ENCODE data around the gene RETN.

The RETN gene, protein sequence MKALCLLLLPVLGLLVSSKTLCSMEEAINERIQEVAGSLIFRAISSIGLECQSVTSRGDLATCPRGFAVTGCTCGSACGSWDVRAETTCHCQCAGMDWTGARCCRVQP

DNA sequence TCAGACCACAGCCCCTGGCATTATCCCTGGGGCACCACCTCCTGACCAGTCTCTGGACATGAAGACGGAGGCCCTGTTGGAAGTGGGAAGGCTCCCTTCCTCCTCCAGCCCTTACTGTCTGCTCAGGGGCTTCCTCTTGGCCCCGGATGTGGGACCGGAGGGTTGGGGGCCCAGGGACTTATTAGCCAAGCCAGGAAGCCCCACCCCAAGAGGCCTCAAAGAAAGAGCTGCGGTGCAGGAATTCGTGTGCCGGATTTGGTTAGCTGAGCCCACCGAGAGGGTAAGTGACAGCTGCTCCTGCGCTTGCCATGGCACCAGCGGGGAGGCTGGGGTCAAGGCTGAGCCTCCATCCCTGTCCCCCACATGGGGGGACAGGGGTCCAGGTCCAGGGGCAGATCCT is at the start of gene RETN:
Gene RETN (plus strand): TSS at position 208 of the 400 bp plus-strand sequence. CDS start 278 bp downstream, outside the sequence.
- no peak for TF ChIP-seq MYC (IDR thresholded peaks at IDR 0.05; ENCODE audit: low read depth, low read length)
- TF ChIP-seq POLR2A (IDR thresholded peaks at IDR 0.05; ENCODE audit: extremely low read depth, insufficient read length) = peak; percentile 68
- TF ChIP-seq, protein P1, sequence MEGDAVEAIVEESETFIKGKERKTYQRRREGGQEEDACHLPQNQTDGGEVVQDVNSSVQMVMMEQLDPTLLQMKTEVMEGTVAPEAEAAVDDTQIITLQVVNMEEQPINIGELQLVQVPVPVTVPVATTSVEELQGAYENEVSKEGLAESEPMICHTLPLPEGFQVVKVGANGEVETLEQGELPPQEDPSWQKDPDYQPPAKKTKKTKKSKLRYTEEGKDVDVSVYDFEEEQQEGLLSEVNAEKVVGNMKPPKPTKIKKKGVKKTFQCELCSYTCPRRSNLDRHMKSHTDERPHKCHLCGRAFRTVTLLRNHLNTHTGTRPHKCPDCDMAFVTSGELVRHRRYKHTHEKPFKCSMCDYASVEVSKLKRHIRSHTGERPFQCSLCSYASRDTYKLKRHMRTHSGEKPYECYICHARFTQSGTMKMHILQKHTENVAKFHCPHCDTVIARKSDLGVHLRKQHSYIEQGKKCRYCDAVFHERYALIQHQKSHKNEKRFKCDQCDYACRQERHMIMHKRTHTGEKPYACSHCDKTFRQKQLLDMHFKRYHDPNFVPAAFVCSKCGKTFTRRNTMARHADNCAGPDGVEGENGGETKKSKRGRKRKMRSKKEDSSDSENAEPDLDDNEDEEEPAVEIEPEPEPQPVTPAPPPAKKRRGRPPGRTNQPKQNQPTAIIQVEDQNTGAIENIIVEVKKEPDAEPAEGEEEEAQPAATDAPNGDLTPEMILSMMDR (IDR thresholded peaks at IDR 0.05; ENCODE audit: low read depth, low read length) = no peak
- TF ChIP-seq, protein P2, sequence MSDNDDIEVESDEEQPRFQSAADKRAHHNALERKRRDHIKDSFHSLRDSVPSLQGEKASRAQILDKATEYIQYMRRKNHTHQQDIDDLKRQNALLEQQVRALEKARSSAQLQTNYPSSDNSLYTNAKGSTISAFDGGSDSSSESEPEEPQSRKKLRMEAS (IDR thresholded peaks at IDR 0.05; ENCODE audit: low read depth, low read length) = no peak
- peak within 1 kb of the TSS; percentile 77 for H3K4me3 ChIP-seq (ENCODE audit: low read depth, low read length)
- peak; percentile 96 for DNase-seq (ENCODE audit: low read depth)

DNA sequence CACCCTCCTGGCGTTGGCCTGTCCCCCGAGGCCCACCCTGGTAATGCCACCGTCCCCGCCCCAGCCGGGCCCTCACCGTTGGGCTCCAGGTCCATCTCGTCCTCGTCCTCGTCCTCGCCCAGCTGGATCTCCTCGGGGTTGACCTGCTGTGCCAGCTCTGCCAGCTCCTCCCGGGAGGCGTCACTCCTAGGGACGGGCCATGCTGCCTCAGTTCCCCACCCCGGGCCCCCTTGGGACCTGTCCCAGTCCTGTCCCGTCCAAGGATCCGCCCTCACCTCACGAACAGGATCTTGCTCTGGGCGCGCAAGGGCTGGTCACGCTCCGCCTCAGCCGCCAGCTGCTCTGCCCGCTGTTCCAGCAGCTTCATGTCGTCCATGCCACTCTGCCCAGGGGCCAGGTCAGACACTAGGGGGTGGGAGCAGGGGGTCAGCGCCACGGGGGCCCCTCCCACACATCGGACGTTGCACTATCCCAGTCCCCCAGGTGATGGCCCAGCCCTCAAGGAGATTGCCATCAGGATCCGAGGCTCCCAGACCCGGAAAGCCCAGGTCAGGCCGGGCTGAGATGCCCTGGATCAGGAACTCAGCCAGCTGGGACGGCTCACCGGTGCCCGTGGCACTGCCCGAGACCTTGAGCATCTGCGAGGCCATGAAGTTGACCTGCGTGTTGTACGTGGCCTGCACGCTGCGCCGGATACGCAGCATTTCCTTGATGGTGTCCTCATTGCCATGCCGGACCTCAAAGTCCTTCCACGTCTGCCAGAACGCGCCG is 49.0 kb upstream of the RETN start:
- H3K4me3 ChIP-seq (ENCODE audit: low read depth, low read length) = no peak overlapping the region
- DNase-seq (ENCODE audit: low read depth) = no peak
- TF ChIP-seq MYC (IDR thresholded peaks at IDR 0.05; ENCODE audit: low read depth, low read length) (no peak), POLR2A (IDR thresholded peaks at IDR 0.05; ENCODE audit: extremely low read depth, insufficient read length) (no peak)
- TF ChIP-seq, protein P2 (IDR thresholded peaks at IDR 0.05; ENCODE audit: low read depth, low read length) = no peak
- TF ChIP-seq, protein P1 (IDR thresholded peaks at IDR 0.05; ENCODE audit: low read depth, low read length) = no peak

DNA sequence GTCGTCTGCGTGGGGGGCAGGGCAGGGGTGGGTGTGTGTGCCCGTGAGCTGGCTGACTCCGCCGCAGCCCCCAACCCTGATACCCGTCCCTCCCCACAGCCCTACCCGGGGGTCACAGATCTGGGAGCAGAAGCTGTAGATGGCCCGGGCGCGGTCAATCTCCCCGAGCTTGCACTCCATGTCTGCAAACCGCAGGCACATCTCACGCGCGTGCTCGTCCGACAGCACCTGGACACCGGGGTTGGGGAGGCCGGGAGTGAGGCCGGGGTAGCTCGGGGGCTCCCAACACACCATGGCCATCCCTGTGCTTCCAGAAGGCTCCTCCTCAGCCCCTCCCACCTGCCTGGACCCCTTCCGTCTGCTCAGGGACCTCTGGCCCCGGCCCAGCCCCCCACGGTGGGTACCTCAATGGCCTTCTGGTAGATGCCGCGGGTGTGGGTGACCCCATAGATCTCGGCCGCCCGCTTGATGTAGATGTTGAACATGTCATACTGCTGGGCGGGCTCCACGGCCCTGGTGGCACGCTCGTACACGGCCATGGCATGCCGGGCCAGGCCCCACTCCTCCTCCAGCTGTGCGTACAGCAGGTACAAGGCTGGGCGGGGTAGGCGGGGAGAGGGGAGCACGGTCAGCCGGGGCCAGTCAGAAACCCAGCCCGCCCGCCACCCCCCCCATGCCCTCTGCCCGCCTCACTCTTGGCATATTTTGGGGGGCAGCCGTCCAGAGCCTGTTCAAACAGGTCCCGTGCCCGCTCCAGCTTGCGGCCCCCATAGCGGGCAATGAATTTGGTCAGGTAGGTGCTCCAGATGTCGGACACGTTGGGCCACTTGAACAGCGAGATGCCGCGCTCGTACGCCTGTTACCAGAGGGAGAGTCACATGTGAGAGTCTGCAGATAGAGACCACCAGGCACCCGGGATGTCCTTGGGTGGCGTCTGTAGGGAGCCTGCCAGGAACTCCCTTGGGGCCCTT is 48.1 kb upstream of the RETN start:
- TF ChIP-seq POLR2A (IDR thresholded peaks at IDR 0.05; ENCODE audit: extremely low read depth, insufficient read length) = no peak
- no peak for DNase-seq (ENCODE audit: low read depth)
- H3K4me3 ChIP-seq (ENCODE audit: low read depth, low read length) = no peak overlapping the region

DNA sequence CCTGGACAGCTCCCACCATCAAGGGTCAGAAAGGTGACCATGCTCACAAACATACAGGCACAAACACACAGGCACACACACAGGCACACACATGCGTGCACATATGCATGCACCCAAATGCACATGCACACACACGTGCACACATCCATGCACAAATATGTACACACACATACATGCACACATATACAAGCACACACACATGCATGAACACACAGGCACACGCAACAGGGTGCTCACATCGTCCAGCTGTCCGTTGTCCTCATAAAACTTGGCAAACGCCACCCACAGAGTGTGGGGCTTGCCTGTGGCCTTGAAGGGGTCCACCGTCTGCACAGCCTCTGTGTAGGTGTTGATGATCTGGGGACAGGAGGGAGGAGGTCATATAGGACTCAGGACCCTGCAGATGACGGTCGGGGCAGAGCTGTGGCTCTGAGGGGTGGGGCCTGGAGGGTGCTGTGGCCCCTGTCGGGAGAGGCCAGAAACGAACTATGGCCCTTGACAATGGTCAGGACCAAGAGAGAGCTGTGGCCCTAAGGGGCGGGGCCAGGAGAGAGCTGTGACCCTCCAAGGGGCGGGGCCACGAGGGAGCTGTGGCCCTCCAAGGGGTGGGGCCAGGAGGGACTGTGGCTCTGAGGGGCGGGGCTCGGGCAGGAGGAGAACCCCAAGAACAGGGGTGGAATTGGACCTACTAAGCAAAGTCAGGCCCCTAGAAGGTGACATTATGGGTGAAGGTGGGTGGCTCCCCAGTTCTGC is 45.7 kb upstream of the RETN start:
- DNase-seq (ENCODE audit: low read depth) = no peak
- no peak overlapping the region for H3K4me3 ChIP-seq (ENCODE audit: low read depth, low read length)
- TF ChIP-seq MYC (IDR thresholded peaks at IDR 0.05; ENCODE audit: low read depth, low read length) (no peak), POLR2A (IDR thresholded peaks at IDR 0.05; ENCODE audit: extremely low read depth, insufficient read length) (no peak)
- TF ChIP-seq, protein P1 (IDR thresholded peaks at IDR 0.05; ENCODE audit: low read depth, low read length) = no peak
- TF ChIP-seq, protein P2 (IDR thresholded peaks at IDR 0.05; ENCODE audit: low read depth, low read length) = no peak

DNA sequence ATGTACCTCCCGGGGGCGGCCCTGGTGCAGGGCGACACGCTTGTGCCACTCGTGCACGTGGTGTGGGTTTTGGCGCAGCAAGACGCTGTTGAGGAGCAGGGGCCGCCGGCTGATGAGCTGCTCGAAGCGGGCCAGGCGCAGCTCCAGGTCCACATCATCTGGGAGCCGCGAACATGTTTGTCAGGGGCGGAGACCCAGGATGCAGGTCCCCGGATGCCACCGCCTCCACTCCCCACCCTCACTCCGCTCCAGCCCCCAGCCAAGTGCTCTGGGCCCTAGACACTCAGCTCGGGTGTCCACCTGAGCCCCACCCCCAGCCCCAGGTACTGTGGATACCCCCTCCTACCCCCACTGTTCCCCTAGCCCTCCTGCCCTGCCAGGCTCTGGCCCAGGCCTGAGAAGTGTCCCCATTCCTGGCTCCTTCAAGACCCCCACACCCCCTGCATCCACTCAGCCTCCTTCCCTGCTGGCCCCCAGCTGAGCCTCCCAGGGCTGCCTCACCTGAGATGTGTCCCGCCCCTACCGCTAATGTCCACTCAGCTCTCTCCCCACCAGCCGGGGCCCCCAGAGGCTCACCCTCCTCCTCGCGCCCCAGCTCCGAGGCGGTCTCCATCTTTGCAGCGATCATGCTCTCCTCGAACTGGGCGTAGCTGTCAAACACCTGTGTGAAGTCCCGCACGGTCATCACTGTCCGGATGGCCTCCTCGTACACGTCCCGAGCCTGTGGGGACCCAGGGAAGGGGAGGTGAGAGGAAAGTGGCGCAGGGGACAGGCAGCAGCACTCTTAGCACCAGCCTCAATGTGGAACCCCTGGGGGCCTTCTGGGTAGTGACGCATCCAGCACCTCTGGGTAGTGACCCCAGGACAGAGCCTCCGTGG is 44.9 kb upstream of the RETN start:
- no peak overlapping the region for H3K4me3 ChIP-seq (ENCODE audit: low read depth, low read length)
- no peak for DNase-seq (ENCODE audit: low read depth)
- TF ChIP-seq, protein P2 (IDR thresholded peaks at IDR 0.05; ENCODE audit: low read depth, low read length) = no peak
- TF ChIP-seq POLR2A (IDR thresholded peaks at IDR 0.05; ENCODE audit: extremely low read depth, insufficient read length) (no peak), MYC (IDR thresholded peaks at IDR 0.05; ENCODE audit: low read depth, low read length) (no peak)
- TF ChIP-seq, protein P1 (IDR thresholded peaks at IDR 0.05; ENCODE audit: low read depth, low read length) = no peak
